Memory B cell (primary cell): Measurements from ENCODE around the gene MYLK2.
A peak's percentile ranks its signal among the peaks of the same experiment; 100 is the strongest.
"Not testable (repeated sequence)": the region's sequence is repeated elsewhere in the genome, so short reads cannot be mapped to it uniquely, and the experiment has no call there.

Experiments used
- ATAC-seq: fragments of 150-1000 bp; cut with Tn5 transposase; 2 replicates; pipeline ENCODE4 v1.10.0; 2021; ENCODE audit warnings: low read depth, mild to moderate bottlenecking, moderate library complexity
- DNase-seq, 2 donors: peaks; one replicate each; pipeline ENCODE4 v3.0.0; 2022; ENCODE audit warnings: low spot score in 2 of 2
- H3K27ac Mint-ChIP-seq: one replicate; pipeline ENCODE4 v1.8.0; 2022; ENCODE audit warnings: mild to moderate bottlenecking, moderate library complexity, mixed read lengths
- H3K27me3 Mint-ChIP-seq: one replicate; pipeline ENCODE4 v1.8.0; 2022; ENCODE audit warnings: mixed read lengths
- H3K36me3 Mint-ChIP-seq: one replicate; pipeline ENCODE4 v1.8.0; 2022; ENCODE audit warnings: mild to moderate bottlenecking, mixed read lengths
- H3K4me1 Mint-ChIP-seq: one replicate; pipeline ENCODE4 v1.8.0; 2022; ENCODE audit warnings: mixed read lengths
- H3K4me3 Mint-ChIP-seq: one replicate; pipeline ENCODE4 v1.8.0; 2022; ENCODE audit warnings: mild to moderate bottlenecking, moderate library complexity, mixed read lengths
- H3K9me3 Mint-ChIP-seq: one replicate; pipeline ENCODE4 v1.8.0; 2022; ENCODE audit warnings: mixed read lengths

Gene MYLK2

DNA sequence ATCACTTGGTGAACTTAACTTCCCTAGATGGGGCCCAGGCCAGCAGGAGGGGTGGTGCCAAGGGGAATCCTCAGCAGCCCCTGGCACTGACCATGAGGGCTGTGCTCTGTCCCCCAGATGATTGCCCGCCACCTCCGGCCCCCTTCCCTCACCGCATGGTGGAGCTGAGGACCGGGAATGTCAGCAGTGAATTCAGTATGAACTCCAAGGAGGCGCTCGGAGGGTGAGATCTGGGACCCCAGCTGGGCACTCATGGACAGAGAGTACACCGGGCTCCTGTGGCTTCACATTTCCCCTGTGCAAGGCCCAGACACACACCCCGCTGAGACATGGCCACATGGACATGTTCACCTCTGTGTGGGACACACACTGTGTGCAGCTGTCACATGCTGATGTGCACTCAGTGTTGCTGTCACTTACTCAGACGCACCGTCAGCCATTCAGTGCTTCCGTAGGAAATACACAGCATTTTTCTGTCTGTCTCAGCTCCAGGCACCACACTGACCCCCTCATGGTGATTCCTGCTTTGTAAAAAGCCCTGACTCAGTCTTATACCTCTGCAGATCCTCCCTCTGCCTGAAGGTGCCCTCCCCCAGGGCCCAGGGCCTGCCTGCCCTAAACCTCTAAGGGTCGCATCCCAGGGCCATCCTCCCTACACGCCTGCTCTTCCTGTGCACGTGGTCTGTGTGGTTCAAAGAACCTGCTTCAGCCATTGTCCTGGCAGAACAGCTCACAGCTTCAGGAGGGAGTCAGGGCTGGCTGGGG is 4.4 kb downstream of the MYLK2 start:
- Mint-ChIP-seq H3K4me1 (peaks cover 5% of the 10 kb centered on the region), H3K4me3 (no peak overlapping the region), H3K36me3 (no peaks in the 10 kb centered on the region), H3K27me3 (peaks cover 3% of the 10 kb centered on the region), H3K9me3 (no peaks in the 10 kb centered on the region), H3K27ac (no peak overlapping the region)
- ATAC-seq (no peak), DNase-seq (no peak)

DNA sequence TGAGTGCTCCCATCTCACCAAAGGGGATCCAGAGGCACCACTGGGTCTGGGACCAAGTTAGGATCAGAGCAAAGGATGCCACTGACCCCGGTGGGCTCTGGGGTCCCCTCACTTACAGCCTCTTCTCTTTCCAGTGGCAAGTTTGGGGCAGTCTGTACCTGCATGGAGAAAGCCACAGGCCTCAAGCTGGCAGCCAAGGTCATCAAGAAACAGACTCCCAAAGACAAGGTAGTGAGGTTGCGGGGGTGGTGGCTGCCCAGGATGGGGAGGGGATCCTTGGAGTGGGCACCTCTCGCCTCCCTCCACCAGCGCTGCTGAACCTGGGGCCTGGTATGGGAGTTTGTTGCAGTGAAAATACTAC is 4.9 kb downstream of the MYLK2 start:
- peaks cover 3% of the 10 kb centered on the region for H3K27me3 Mint-ChIP-seq
- peaks cover 5% of the 10 kb centered on the region for H3K4me1 Mint-ChIP-seq
- no peaks in the 10 kb centered on the region for H3K9me3 Mint-ChIP-seq
- ATAC-seq (no peak), DNase-seq (no peak)
- H3K4me3 Mint-ChIP-seq: no peak overlapping the region
- no peaks in the 10 kb centered on the region for H3K36me3 Mint-ChIP-seq
- no peak overlapping the region for H3K27ac Mint-ChIP-seq

DNA sequence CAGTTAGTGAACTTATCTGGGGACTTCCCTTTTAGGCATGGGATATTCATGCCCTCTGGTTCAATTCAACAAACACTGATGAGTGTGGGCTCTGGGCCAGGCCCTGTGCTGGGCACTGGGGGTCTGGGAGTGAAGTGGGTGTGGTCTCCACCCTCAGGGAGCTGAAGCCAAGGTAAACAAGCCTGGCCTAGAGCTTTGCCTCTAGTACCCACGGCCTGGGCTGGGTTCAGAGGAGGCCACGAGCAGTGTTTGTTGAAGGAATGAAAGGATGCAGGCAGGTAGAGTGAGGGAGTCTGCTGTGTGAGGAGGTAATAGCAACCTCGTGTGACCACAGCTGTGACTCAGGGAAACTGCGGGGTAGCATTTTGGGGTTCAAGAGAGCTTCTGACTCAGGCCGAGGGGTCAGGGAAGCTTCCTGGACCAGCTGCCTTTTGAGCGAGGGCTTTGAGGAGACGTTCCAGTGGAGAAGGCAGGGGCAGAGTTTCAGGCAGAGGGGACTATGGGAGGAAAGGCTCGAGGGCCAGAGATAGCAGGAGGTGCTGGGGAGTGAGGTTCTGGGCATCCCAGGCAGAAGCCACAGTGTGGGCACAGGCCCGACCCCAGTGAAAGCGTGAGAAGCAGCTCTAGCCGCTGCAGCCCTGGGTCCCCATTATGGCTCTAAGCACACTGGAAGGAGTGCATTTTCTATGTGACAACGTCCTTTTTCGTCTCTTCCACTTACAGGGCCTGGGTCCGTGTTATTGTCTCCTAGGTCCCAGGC is 5.6 kb downstream of the MYLK2 start:
- H3K4me3 Mint-ChIP-seq: no peak overlapping the region
- DNase-seq (no peak), ATAC-seq (no peak)
- no peaks in the 10 kb centered on the region for H3K9me3 Mint-ChIP-seq
- H3K27me3 Mint-ChIP-seq: peaks cover 3% of the 10 kb centered on the region
- H3K27ac Mint-ChIP-seq: no peak overlapping the region
- H3K36me3 Mint-ChIP-seq: no peaks in the 10 kb centered on the region
- peaks cover 5% of the 10 kb centered on the region for H3K4me1 Mint-ChIP-seq

DNA sequence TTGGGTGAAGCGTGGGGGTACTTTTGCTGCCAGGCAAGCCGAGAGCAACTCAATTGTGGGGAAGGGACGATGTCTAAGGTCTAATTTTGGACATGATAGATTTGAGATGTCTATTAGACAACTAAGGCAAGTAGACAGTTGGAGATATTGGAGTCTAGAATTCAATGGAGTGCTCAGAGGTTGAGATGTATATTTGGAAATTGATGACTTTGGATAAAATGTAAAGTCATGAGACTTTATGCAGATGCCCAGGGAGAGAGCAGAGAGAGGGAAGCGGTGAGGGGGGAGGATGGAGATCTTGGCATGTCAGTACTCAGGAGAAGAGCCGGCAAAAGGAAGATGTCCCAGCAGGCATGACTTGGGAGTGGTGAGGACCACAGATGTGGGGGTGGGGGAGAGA is 6.9 kb downstream of the MYLK2 start:
- Mint-ChIP-seq H3K27me3 (peaks cover 3% of the 10 kb centered on the region), H3K9me3 (no peaks in the 10 kb centered on the region), H3K27ac (no peak overlapping the region), H3K4me1 (peaks cover 5% of the 10 kb centered on the region), H3K4me3 (no peak overlapping the region), H3K36me3 (no peaks in the 10 kb centered on the region)
- no peak for DNase-seq
- ATAC-seq: no peak

DNA sequence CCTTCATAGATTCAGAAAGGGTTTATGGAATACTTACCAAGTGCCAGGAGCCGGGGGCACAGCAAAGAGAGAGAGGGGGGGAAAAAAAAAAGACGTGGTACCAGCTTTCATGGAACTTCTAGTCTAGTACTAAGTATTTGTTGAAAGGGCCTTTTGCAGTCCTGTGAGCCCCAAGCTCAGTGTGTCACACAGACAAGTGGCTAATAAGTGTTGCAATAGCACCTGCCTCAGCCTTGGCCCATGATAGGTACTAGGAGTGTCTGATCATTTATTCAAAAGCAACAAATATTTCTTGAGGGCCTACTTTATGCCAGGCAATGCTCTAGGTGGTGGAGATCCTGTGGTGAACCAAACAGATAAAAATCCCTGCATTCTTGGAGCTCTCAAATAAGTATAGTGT is 7.9 kb downstream of the MYLK2 start:
- H3K27ac Mint-ChIP-seq: no peak overlapping the region
- no peaks in the 10 kb centered on the region for H3K9me3 Mint-ChIP-seq
- ATAC-seq (no peak), DNase-seq (no peak)
- peaks cover 2% of the 10 kb centered on the region for H3K27me3 Mint-ChIP-seq
- H3K36me3 Mint-ChIP-seq: no peaks in the 10 kb centered on the region
- H3K4me1 Mint-ChIP-seq: peaks cover 5% of the 10 kb centered on the region
- H3K4me3 Mint-ChIP-seq: no peak overlapping the region

DNA sequence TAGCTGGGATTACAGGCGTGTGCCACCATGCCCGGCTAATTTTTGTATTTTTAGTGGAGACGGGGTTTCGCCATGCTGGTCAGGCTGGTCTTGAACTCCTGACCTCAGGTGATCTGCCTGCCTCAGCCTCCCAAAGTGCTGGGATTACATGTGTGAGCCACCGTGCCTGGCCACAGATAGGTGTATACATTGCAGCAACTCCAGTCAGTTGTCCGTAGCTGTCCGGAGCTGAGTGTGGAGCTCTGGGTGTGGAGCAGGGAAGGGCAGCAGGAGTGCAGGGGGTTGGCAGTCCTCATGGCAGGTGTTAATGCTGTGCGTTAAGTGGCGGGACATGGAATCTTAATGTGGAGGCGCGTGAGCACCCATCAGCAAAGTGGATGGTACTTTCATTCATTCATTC is 8.9 kb downstream of the MYLK2 start:
- H3K9me3 Mint-ChIP-seq, H3K27ac Mint-ChIP-seq, H3K27me3 Mint-ChIP-seq, H3K4me1 Mint-ChIP-seq, H3K36me3 Mint-ChIP-seq, ATAC-seq, DNase-seq, H3K4me3 Mint-ChIP-seq: not testable (repeated sequence)

DNA sequence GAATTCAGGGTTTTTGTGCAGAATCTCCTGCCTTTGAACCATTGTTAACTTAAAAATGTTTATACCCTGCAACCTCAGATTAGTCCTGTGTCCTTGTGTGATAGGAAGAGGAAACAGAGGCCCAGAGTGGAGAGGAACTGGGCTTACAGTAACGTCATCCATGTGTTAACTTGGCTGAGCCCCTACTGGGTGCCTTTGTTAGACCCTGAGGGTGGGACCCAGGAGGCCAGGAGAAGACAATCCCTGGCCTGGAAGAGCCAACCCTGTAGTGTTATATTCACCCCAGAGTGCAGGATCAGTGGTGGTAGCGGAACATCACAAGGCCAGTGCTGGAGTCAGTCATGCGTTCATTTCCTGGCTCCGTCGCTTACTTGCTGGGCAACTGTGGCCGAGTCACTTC is 10.6 kb downstream of the MYLK2 start:
- Mint-ChIP-seq H3K27ac (no peak overlapping the region), H3K27me3 (no peaks in the 10 kb centered on the region), H3K36me3 (no peaks in the 10 kb centered on the region), H3K4me1 (no peaks in the 10 kb centered on the region), H3K4me3 (no peak overlapping the region), H3K9me3 (no peaks in the 10 kb centered on the region)
- ATAC-seq (no peak), DNase-seq (no peak)

DNA sequence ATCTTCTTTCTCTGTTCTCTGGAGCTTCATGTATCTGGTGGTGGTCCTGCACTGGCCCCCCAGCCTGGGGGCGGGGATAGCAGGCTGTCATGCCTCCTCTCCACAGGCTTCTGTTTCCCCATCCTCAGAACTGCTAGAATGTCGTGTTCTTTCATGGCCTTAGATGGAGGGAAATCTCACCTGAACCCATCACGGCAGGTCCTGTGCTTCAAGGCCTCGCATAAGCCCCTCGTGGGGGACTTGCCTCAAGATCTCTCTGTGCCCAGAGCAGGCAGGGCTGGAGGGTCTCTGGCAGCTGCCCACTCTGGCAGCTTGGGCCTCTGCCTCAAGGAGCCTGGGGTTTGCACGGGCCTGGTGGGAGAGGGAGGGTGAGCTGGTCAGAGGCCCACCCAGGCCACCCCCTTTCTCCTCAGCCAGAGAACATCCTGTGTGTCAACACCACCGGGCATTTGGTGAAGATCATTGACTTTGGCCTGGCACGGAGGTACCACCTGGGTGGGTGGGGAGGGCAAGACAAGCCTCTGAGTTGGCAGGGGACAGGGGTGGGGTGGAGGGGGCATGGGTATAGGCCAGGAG is 11.3 kb downstream of the MYLK2 start:
- no peak for DNase-seq
- no peak overlapping the region for H3K4me3 Mint-ChIP-seq
- no peak overlapping the region for H3K27ac Mint-ChIP-seq
- ATAC-seq: no peak
- no peaks in the 10 kb centered on the region for H3K4me1 Mint-ChIP-seq
- H3K36me3 Mint-ChIP-seq: no peaks in the 10 kb centered on the region
- H3K27me3 Mint-ChIP-seq: no peaks in the 10 kb centered on the region
- H3K9me3 Mint-ChIP-seq: no peaks in the 10 kb centered on the region

DNA sequence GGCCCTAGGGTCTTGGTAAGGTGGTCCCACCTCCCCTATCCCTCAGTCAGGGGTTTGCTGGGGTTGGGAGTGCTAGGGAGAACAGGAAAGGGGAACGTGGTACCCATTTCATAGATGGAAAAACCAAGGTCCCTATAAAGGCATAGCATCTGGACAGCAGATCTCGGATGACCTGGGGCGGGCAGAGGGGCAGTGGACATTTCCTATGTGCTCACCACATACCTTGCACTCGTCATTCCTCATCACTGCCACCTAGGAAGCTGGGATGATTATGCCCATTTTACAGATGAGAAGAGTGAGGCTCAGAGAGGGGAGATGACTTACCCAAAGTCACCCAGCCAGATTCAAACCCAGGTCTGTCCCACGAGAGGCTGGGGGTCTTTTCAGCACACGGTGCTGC is 12.1 kb downstream of the MYLK2 start:
- no peak overlapping the region for H3K27ac Mint-ChIP-seq
- no peak overlapping the region for H3K4me3 Mint-ChIP-seq
- no peaks in the 10 kb centered on the region for H3K27me3 Mint-ChIP-seq
- no peak for ATAC-seq
- no peaks in the 10 kb centered on the region for H3K9me3 Mint-ChIP-seq
- no peak for DNase-seq
- peaks cover 5% of the 10 kb centered on the region for H3K4me1 Mint-ChIP-seq
- H3K36me3 Mint-ChIP-seq: no peaks in the 10 kb centered on the region

DNA sequence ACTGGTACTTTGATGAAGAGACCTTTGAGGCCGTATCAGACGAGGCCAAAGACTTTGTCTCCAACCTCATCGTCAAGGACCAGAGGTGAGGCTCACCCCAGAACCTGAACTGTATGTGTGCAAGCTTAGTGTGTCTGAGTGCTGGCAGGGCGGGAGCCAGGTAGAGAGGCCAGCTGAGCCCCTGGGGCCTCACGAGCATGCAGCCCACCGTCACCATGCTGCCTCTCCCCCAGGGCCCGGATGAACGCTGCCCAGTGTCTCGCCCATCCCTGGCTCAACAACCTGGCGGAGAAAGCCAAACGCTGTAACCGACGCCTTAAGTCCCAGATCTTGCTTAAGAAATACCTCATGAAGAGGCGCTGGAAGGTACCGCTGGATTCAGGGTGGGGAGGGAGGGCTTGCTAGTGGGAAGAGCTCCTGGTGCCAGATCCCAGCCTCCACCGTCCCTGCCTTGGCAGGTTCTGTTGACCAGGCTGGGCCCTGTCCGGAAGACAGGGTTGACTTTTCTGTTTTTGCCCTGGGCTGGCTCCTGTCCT is 12.7 kb downstream of the MYLK2 start:
- no peak overlapping the region for H3K4me3 Mint-ChIP-seq
- H3K27me3 Mint-ChIP-seq: no peaks in the 10 kb centered on the region
- peaks cover 7% of the 10 kb centered on the region for H3K4me1 Mint-ChIP-seq
- H3K9me3 Mint-ChIP-seq: no peaks in the 10 kb centered on the region
- H3K36me3 Mint-ChIP-seq: no peaks in the 10 kb centered on the region
- DNase-seq (no peak), ATAC-seq (no peak)
- no peak overlapping the region for H3K27ac Mint-ChIP-seq

DNA sequence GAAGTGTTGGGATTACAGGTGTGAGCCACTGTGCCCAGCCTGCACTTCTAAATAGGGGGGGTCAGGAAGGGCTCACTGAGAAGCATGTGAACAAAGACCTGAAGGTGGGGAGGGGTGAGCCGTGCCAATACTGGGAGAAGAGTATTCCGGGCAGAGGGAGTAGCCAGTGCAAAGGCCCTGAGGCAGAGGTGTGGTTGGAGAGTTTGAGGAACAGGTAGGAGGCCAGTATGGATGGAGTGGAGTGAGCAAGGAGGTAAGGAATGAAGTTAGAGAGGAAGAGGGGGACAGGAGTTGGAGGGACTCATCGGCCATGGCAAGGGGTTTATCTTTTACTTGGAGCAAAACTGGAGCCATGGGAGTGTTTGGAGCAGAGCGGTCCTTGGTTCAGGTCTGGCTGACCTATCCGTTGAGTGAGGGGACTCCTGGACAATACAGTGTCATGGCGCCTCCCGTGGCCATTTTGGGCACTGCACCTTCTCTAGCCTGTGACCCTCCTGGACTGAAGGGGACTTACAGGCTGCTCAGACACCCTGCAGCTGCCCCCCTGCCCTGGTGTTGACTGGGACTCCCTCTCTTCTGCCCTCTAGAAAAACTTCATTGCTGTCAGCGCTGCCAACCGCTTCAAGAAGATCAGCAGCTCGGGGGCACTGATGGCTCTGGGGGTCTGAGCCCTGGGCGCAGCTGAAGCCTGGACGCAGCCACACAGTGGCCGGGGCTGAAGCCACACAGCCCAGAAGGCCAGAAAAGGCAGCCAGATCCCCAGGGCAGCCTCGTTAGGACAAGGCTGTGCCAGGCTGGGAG is 14.2 kb downstream of the MYLK2 start:
- no peak overlapping the region for H3K27ac Mint-ChIP-seq
- peak; percentile 50 to 66 for DNase-seq
- H3K36me3 Mint-ChIP-seq: no peaks in the 10 kb centered on the region
- H3K9me3 Mint-ChIP-seq: no peaks in the 10 kb centered on the region
- H3K4me1 Mint-ChIP-seq: peaks cover 7% of the 10 kb centered on the region
- no peaks in the 10 kb centered on the region for H3K27me3 Mint-ChIP-seq
- ATAC-seq: peak; percentile 44
- H3K4me3 Mint-ChIP-seq: no peak overlapping the region

DNA sequence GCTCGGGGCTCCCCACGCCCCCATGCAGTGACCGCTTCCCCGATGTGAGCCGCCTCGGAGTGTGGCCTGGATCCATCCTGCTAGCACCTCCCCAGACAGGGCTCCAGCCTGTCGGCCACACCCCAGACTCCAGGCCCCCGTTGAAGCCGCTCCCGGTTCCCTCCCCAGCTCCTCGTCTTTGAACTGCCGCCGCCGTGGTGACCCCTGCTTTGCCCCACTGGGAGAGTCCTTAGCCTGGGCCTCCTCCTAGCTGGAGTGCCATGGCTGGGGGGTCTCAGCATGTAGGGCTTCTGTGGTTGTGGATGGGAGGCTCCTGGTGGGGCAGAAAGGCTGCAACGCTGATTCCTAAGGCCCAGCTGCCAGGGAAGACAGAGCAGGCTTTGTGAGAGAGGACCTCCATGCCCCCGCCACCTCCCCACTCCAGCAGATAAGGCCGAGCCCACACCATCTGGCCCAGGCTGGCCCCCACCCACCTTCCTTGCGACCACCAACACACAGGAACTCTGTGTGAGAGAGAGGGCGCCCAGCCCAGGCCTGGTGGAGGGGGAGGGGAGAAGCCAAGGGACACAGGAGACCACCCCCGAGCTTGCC is 14.9 kb downstream of the MYLK2 start:
- H3K27me3 Mint-ChIP-seq: no peaks in the 10 kb centered on the region
- H3K9me3 Mint-ChIP-seq: no peaks in the 10 kb centered on the region
- no peak overlapping the region for H3K4me3 Mint-ChIP-seq
- H3K36me3 Mint-ChIP-seq: no peaks in the 10 kb centered on the region
- DNase-seq (no peak), ATAC-seq (no peak)
- peaks cover 7% of the 10 kb centered on the region for H3K4me1 Mint-ChIP-seq
- H3K27ac Mint-ChIP-seq: no peak overlapping the region

DNA sequence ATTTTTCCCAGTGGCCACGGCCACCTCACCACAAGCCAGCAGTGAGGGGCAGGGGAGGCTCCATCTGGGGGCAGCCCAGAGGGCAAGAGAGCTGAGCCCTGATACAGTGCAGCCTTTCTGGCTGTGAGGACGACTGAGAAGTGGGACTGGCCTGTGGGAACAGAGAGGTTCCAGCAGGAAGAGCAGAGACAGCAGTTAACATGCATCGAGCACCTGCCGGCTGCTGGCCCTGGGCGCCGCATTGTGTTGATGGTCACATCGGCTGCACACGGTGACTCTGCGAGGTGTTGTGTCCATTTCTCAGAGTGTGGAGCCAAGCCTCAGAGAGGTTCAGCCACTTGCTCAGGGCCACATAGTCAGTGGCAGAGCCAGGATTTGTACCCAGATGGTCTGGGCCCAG is 16.4 kb downstream of the MYLK2 start:
- H3K36me3 Mint-ChIP-seq: no peaks in the 10 kb centered on the region
- no peak overlapping the region for H3K4me3 Mint-ChIP-seq
- DNase-seq (no peak), ATAC-seq (no peak)
- no peak overlapping the region for H3K27ac Mint-ChIP-seq
- peaks cover 7% of the 10 kb centered on the region for H3K4me1 Mint-ChIP-seq
- H3K27me3 Mint-ChIP-seq: no peaks in the 10 kb centered on the region
- H3K9me3 Mint-ChIP-seq: no peaks in the 10 kb centered on the region
